ENCODE data around the gene ZNF682.

The ZNF682 gene

GRCh38 chr19:19955208-19955607 lies 84.1 kb downstream of the ZNF682 start (continued):
- TF ChIP-seq ZNF585B (tag by site-specific recombination; IDR thresholded peaks at IDR 0.05) = no peak
